Measurements from ENCODE around the gene SPECC1.

SPECC1 gene

GRCh38 chr17:20053361-20053964 is 44.3 kb downstream of the SPECC1 start:
- H3K27ac ChIP-seq (ENCODE audit: low read depth, low read length), result no peak overlapping the region
- no peak overlapping the region for H3K4me3 ChIP-seq (ENCODE audit: low read depth in 1 of 2, low read length in 2 of 2)
- no peaks in the 10 kb centered on the region for H3K9me3 ChIP-seq (ENCODE audit: low read length)
- no peak overlapping the region for H3K9ac ChIP-seq (ENCODE audit: low read length)
- H3K36me3 ChIP-seq (ENCODE audit: insufficient read depth, low read length), result no peaks in the 10 kb centered on the region
- no peaks in the 10 kb centered on the region for H3K27me3 ChIP-seq (ENCODE audit: control insufficient read depth in 1 of 2, insufficient read depth in 2 of 2, low read length in 2 of 2)
- no peaks in the 10 kb centered on the region for H3K4me1 ChIP-seq (ENCODE audit: insufficient read depth, low read length)

DNA sequence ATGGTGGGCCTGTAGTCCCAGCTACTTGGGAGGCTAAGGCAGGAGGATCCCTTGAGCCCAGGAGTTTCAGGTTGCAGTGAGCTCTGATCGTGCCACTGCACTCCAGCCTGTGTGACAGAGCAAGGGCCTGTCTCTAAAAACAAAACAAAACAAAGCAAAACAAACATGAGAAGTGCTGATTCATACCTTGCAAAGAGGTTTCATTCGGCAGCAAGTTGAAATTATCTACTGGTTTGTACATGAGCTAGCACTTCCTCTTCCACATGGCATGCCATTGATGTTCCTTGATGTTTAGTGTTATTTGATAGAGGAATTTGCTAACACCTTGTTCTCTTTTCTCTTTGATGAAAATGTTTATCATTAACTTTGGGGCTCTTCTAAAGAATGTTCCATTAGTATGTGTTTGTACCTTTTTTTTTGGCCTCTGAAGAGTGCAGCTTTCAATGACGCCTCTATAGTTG is 50.6 kb downstream of the SPECC1 start:
- H3K27ac ChIP-seq (ENCODE audit: low read depth, low read length), result no peak overlapping the region

GRCh38 chr17:20063665-20064648 is 54.8 kb downstream of the SPECC1 start:
- H3K27me3 ChIP-seq (ENCODE audit: control insufficient read depth in 1 of 2, insufficient read depth in 2 of 2, low read length in 2 of 2), result no peaks in the 10 kb centered on the region
- peaks cover 26% of the 10 kb centered on the region for H3K4me1 ChIP-seq (ENCODE audit: insufficient read depth, low read length)
- no peak overlapping the region for H3K4me3 ChIP-seq (ENCODE audit: low read depth in 1 of 2, low read length in 2 of 2)
- H3K9me3 ChIP-seq (ENCODE audit: low read length), result no peaks in the 10 kb centered on the region
- H3K36me3 ChIP-seq (ENCODE audit: insufficient read depth, low read length), result no peaks in the 10 kb centered on the region
- no peak overlapping the region for H3K9ac ChIP-seq (ENCODE audit: low read length)
- H3K27ac ChIP-seq (ENCODE audit: low read depth, low read length), result no peak overlapping the region

More for the DNA sequence above, 50.6 kb downstream of the SPECC1 start:
- Histone ChIP-seq H3K36me3 (ENCODE audit: insufficient read depth, low read length) (no peaks in the 10 kb centered on the region), H3K9me3 (ENCODE audit: low read length) (no peaks in the 10 kb centered on the region), H3K4me1 (ENCODE audit: insufficient read depth, low read length) (peaks cover 16% of the 10 kb centered on the region), H3K4me3 (ENCODE audit: low read depth in 1 of 2, low read length in 2 of 2) (no peak overlapping the region), H3K27me3 (ENCODE audit: control insufficient read depth in 1 of 2, insufficient read depth in 2 of 2, low read length in 2 of 2) (no peaks in the 10 kb centered on the region), H3K9ac (ENCODE audit: low read length) (no peak overlapping the region)

- no peak overlapping the region for H3K4me3 ChIP-seq (ENCODE audit: low read depth in 1 of 2, low read length in 2 of 2)
- no peak overlapping the region for H3K27ac ChIP-seq (ENCODE audit: low read depth, low read length)
- H3K4me1 ChIP-seq (ENCODE audit: insufficient read depth, low read length), result peaks cover 26% of the 10 kb centered on the region
- no peak overlapping the region for H3K9ac ChIP-seq (ENCODE audit: low read length)
- H3K9me3 ChIP-seq (ENCODE audit: low read length), result no peaks in the 10 kb centered on the region
- no peaks in the 10 kb centered on the region for H3K27me3 ChIP-seq (ENCODE audit: control insufficient read depth in 1 of 2, insufficient read depth in 2 of 2, low read length in 2 of 2)
- no peaks in the 10 kb centered on the region for H3K36me3 ChIP-seq (ENCODE audit: insufficient read depth, low read length)
Measured at GRCh38 chr17:20066253-20066652, 57.1 kb downstream of the SPECC1 start.

DNA sequence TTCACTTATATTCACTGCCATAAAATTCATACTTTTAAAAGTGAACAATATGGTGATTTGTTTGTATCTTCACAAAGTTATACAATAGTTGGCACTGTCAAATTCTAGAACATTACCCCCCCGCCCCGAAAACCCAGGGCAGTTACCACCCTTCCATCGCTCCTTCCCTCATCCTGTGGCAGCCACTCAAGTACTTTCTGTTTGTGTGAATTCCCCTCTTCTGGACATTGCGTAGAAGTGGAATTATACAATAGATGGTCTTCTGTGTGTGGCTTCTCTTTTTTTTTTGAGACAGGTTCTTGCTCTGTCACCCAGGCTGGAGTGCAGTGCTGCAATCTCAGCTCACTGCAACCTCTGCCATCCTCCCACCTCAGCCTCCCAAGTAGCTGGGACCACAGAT is 58.6 kb downstream of the SPECC1 start:
- Histone ChIP-seq H3K9ac (ENCODE audit: low read length) (no peak overlapping the region), H3K27me3 (ENCODE audit: control insufficient read depth in 1 of 2, insufficient read depth in 2 of 2, low read length in 2 of 2) (no peaks in the 10 kb centered on the region), H3K36me3 (ENCODE audit: insufficient read depth, low read length) (no peaks in the 10 kb centered on the region), H3K27ac (ENCODE audit: low read depth, low read length) (no peak overlapping the region), H3K4me3 (ENCODE audit: low read depth in 1 of 2, low read length in 2 of 2) (no peak overlapping the region), H3K9me3 (ENCODE audit: low read length) (no peaks in the 10 kb centered on the region), H3K4me1 (ENCODE audit: insufficient read depth, low read length) (peaks cover 26% of the 10 kb centered on the region)

GRCh38 chr17:20068445-20068844 is 59.3 kb downstream of the SPECC1 start:
- Histone ChIP-seq H3K9me3 (ENCODE audit: low read length) (no peaks in the 10 kb centered on the region), H3K9ac (ENCODE audit: low read length) (no peak overlapping the region), H3K27me3 (ENCODE audit: control insufficient read depth in 1 of 2, insufficient read depth in 2 of 2, low read length in 2 of 2) (no peaks in the 10 kb centered on the region), H3K36me3 (ENCODE audit: insufficient read depth, low read length) (no peaks in the 10 kb centered on the region), H3K27ac (ENCODE audit: low read depth, low read length) (no peak overlapping the region), H3K4me3 (ENCODE audit: low read depth in 1 of 2, low read length in 2 of 2) (no peak overlapping the region), H3K4me1 (ENCODE audit: insufficient read depth, low read length) (peaks cover 23% of the 10 kb centered on the region)

- Histone ChIP-seq H3K4me1 (ENCODE audit: insufficient read depth, low read length) (no peaks in the 10 kb centered on the region), H3K27me3 (ENCODE audit: control insufficient read depth in 1 of 2, insufficient read depth in 2 of 2, low read length in 2 of 2) (no peaks in the 10 kb centered on the region), H3K36me3 (ENCODE audit: insufficient read depth, low read length) (no peaks in the 10 kb centered on the region), H3K9me3 (ENCODE audit: low read length) (no peaks in the 10 kb centered on the region), H3K27ac (ENCODE audit: low read depth, low read length) (no peak overlapping the region), H3K4me3 (ENCODE audit: low read depth in 1 of 2, low read length in 2 of 2) (no peak overlapping the region), H3K9ac (ENCODE audit: low read length) (no peak overlapping the region)
Measured at GRCh38 chr17:20071824-20072691, 62.9 kb downstream of the SPECC1 start.

GRCh38 chr17:20072692-20072992 is 63.5 kb downstream of the SPECC1 start:
- no peaks in the 10 kb centered on the region for H3K36me3 ChIP-seq (ENCODE audit: insufficient read depth, low read length)
- no peaks in the 10 kb centered on the region for H3K4me1 ChIP-seq (ENCODE audit: insufficient read depth, low read length)
- H3K4me3 ChIP-seq (ENCODE audit: low read depth in 1 of 2, low read length in 2 of 2), result no peak overlapping the region
- no peak overlapping the region for H3K9ac ChIP-seq (ENCODE audit: low read length)
- H3K9me3 ChIP-seq (ENCODE audit: low read length), result no peaks in the 10 kb centered on the region
- H3K27ac ChIP-seq (ENCODE audit: low read depth, low read length), result no peak overlapping the region
- H3K27me3 ChIP-seq (ENCODE audit: control insufficient read depth in 1 of 2, insufficient read depth in 2 of 2, low read length in 2 of 2), result no peaks in the 10 kb centered on the region

DNA sequence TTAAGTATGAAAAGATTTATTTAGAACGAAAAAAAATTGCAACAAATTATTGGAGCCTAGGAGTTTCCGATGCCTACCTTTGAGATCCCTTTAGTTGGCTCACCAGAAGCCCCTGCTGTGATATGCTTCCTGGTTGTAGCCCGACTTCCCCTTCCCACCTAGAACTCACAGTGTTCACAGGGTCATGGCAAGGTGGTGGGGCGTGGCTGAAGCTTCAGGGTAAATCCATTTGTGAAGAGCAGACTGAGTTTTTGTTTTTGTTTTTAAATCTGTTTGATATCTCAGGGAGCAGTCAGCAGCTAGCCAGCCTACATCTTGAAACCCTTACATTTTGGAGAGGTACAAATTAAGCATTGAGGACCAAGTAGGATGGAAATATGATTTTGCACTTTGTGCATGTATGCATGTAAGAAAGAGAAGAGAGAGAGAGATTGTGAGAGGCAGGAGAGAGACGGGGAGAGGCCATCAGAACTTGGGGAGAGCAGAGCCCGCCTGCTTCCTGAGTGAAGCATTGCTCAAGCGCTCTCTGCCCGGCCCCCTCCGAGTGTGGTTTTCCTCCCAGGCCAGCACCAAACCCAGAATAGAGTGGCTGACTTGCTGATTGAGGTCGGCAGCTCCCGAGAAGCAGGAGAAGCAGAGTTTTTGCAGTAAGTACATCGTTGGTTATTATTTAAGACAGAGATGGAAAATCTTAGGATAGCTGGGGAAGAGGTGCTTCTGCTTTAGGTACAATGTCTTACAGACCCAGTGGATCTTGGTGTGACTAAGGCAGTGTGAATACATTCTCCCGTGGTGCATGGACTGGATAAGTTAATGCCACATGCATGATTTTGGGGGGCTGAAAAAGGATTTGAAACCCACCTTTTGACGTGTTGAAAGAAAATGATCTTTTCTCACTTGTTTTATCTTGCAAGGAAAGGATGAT is 64.2 kb downstream of the SPECC1 start:
- H3K4me3 ChIP-seq (ENCODE audit: low read depth in 1 of 2, low read length in 2 of 2), result no peak overlapping the region
- no peak overlapping the region for H3K9ac ChIP-seq (ENCODE audit: low read length)
- no peaks in the 10 kb centered on the region for H3K4me1 ChIP-seq (ENCODE audit: insufficient read depth, low read length)
- H3K27ac ChIP-seq (ENCODE audit: low read depth, low read length), result no peak overlapping the region
- H3K9me3 ChIP-seq (ENCODE audit: low read length), result no peaks in the 10 kb centered on the region
- no peaks in the 10 kb centered on the region for H3K36me3 ChIP-seq (ENCODE audit: insufficient read depth, low read length)
- H3K27me3 ChIP-seq (ENCODE audit: control insufficient read depth in 1 of 2, insufficient read depth in 2 of 2, low read length in 2 of 2), result no peaks in the 10 kb centered on the region

DNA sequence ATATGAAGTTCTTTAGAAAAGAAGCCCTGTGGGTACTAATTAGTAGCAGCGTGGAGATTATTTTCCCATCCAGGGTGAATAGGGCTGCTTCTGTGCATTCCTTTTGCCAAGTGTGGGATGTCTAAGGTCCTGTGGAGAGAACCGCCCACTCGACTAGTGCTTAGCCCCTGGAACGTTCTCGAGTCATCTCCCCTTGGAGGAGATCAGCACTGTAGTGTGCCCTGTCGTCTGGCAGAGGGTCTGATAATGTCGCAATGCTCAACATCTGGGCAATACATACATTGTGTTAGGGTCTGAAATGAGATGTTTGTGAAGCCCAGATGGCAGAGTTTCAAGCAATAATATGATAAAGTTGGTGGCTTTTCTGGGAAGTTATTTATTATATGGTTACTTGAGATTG is 64.8 kb downstream of the SPECC1 start:
- H3K27me3 ChIP-seq (ENCODE audit: control insufficient read depth in 1 of 2, insufficient read depth in 2 of 2, low read length in 2 of 2), result no peaks in the 10 kb centered on the region
- no peak overlapping the region for H3K9ac ChIP-seq (ENCODE audit: low read length)
- H3K36me3 ChIP-seq (ENCODE audit: insufficient read depth, low read length), result no peaks in the 10 kb centered on the region
- H3K27ac ChIP-seq (ENCODE audit: low read depth, low read length), result no peak overlapping the region
- no peaks in the 10 kb centered on the region for H3K9me3 ChIP-seq (ENCODE audit: low read length)
- H3K4me1 ChIP-seq (ENCODE audit: insufficient read depth, low read length), result no peaks in the 10 kb centered on the region
- H3K4me3 ChIP-seq (ENCODE audit: low read depth in 1 of 2, low read length in 2 of 2), result no peak overlapping the region

All from muscle layer of colon (tissue), 2 donors.